HG02884 (cell line): Measurements from ENCODE around the gene SIRPB2.

Source experiments
- ATAC-seq: cut with Tn5 transposase; IDR thresholded peaks from one replicate; pipeline ENCODE4 v1.9.1; 2021; ENCODE audit warnings: mild to moderate bottlenecking, moderate library complexity; ENCODE audit not compliant: unreplicated experiment

The SIRPB2 gene

GRCh38 chr20:1491281-1491840, at the start of gene SIRPB2:
Gene SIRPB2 (minus strand): TSS chr20:1491420. CDS start chr20:1491359, 61 bp downstream.
- no peak for ATAC-seq

GRCh38 chr20:1539816-1540419, 48.7 kb upstream of the SIRPB2 start:
- ATAC-seq, result no peak

GRCh38 chr20:1538655-1539054, 47.4 kb upstream of the SIRPB2 start:
- ATAC-seq, result no peak

- ATAC-seq, result no peak
These were observed 46.5 kb upstream of the SIRPB2 start for GRCh38 chr20:1537731-1538058.

GRCh38 chr20:1536893-1537730, 45.9 kb upstream of the SIRPB2 start:
- no peak for ATAC-seq

- ATAC-seq, result peak; percentile 73
These were observed 44.4 kb upstream of the SIRPB2 start for GRCh38 chr20:1535420-1536175.

- ATAC-seq, result no peak
These were observed 43.3 kb upstream of the SIRPB2 start for GRCh38 chr20:1534526-1534925.

GRCh38 chr20:1533059-1533458, 41.8 kb upstream of the SIRPB2 start:
- no peak for ATAC-seq

GRCh38 chr20:1528811-1529210, 37.6 kb upstream of the SIRPB2 start:
- ATAC-seq, result no peak

- ATAC-seq, result no peak
These were observed 36.7 kb upstream of the SIRPB2 start for GRCh38 chr20:1527923-1528322.

- ATAC-seq, result no peak
These were observed 35.7 kb upstream of the SIRPB2 start for GRCh38 chr20:1526896-1527295.

- no peak for ATAC-seq
These were observed 35.1 kb upstream of the SIRPB2 start for GRCh38 chr20:1526310-1526709.

GRCh38 chr20:1524004-1524403, 32.8 kb upstream of the SIRPB2 start:
- no peak for ATAC-seq

GRCh38 chr20:1517010-1517409, 25.8 kb upstream of the SIRPB2 start:
- no peak for ATAC-seq

- ATAC-seq, result no peak
These were observed 22.6 kb upstream of the SIRPB2 start for GRCh38 chr20:1513801-1514200.

GRCh38 chr20:1509237-1509636, 18.0 kb upstream of the SIRPB2 start:
- no peak for ATAC-seq

- ATAC-seq, result no peak
These were observed 17.4 kb upstream of the SIRPB2 start for GRCh38 chr20:1508574-1508973.

- no peak for ATAC-seq
These were observed 16.1 kb upstream of the SIRPB2 start for GRCh38 chr20:1507276-1507675.

GRCh38 chr20:1505871-1506270, 14.7 kb upstream of the SIRPB2 start:
- ATAC-seq, result no peak

- ATAC-seq, result no peak
These were observed 14.1 kb upstream of the SIRPB2 start for GRCh38 chr20:1505361-1505760.

GRCh38 chr20:1503564-1504227, 12.5 kb upstream of the SIRPB2 start:
- ATAC-seq, result peak; percentile 88
